ENCODE data around the gene BMPER. TPM values are rescaled to one million over a fixed set of nuclear protein-coding genes. Genes with fewer than 3 reads are reported as not detected.

The BMPER gene
- total RNA-seq, 1 donor from 2014 or later = 0.26 TPM

GRCh38 chr7:34084651-34085050 lies 179.3 kb downstream of the BMPER start:
- H3K4me3 ChIP-seq (ENCODE audit: low read depth, low read length) = no peak overlapping the region
- H3K36me3 ChIP-seq (ENCODE audit: control insufficient read depth, insufficient read depth, low read length) = no peaks in the 10 kb centered on the region
- TF ChIP-seq CTCF (IDR thresholded peaks at IDR 0.05; ENCODE audit: insufficient read depth, low read length, severe bottlenecking) = no peak
- DNase-seq (ENCODE audit: low read depth) = no peak
- H3K27me3 ChIP-seq (ENCODE audit: control insufficient read depth, insufficient read depth, low read length) = no peaks in the 10 kb centered on the region
- FAIRE-seq = no peak

DNA sequence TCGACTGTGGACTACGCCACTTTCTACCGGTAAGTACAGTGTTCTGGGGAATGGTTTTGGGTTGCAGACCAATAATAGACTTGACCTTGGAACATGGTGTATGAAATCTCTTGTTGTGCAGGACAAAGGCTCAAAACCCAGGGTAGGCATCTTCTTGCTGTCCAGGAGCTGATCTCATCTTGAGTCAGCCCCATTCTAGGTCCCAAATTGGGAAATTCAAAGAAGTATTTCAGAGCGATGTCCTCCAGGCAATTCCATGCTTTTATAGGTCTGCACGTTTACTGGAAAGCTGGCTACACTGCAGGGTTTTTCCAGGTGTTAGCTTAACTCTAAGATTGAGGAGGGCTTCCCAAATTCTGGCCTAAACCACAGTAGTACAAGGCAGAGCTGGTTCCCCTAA lies 180.7 kb downstream of the BMPER start:
- DNase-seq (ENCODE audit: low read depth) (no peak), FAIRE-seq (no peak)
- no peak for TF ChIP-seq CTCF (IDR thresholded peaks at IDR 0.05; ENCODE audit: insufficient read depth, low read length, severe bottlenecking)
- no peaks in the 10 kb centered on the region for H3K27me3 ChIP-seq (ENCODE audit: control insufficient read depth, insufficient read depth, low read length)
- no peaks in the 10 kb centered on the region for H3K36me3 ChIP-seq (ENCODE audit: control insufficient read depth, insufficient read depth, low read length)
- no peak overlapping the region for H3K4me3 ChIP-seq (ENCODE audit: low read depth, low read length)

DNA sequence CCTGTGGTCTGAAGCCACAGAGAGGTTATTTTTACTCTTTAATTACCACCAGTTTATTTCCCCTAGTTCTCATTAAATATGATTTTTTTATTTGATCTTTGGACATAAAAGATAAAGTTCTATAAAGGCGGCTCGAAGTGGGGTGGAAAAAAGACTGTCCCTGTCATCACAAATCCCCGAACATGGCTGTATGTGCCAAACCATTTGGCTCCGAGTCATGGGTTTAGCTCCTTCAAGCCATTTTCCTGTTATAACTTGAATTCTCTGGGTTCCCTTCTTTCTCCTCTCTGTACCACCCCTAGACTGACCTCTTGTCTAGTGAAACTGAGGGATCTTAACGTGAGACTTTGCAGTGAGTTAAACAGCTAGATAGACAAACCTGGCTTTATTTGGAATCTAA lies 181.6 kb downstream of the BMPER start:
- H3K36me3 ChIP-seq (ENCODE audit: control insufficient read depth, insufficient read depth, low read length) = no peaks in the 10 kb centered on the region
- no peak overlapping the region for H3K4me3 ChIP-seq (ENCODE audit: low read depth, low read length)
- no peak for TF ChIP-seq CTCF (IDR thresholded peaks at IDR 0.05; ENCODE audit: insufficient read depth, low read length, severe bottlenecking)
- no peak for FAIRE-seq
- no peaks in the 10 kb centered on the region for H3K27me3 ChIP-seq (ENCODE audit: control insufficient read depth, insufficient read depth, low read length)
- no peak for DNase-seq (ENCODE audit: low read depth)

- TF ChIP-seq CTCF (IDR thresholded peaks at IDR 0.05; ENCODE audit: insufficient read depth, low read length, severe bottlenecking) = peak; percentile 85
- peak; percentile 45 for DNase-seq (ENCODE audit: low read depth)
- FAIRE-seq = peak; percentile 82
Measured at GRCh38 chr7:34087892-34088891, 182.9 kb downstream of the BMPER start.

DNA sequence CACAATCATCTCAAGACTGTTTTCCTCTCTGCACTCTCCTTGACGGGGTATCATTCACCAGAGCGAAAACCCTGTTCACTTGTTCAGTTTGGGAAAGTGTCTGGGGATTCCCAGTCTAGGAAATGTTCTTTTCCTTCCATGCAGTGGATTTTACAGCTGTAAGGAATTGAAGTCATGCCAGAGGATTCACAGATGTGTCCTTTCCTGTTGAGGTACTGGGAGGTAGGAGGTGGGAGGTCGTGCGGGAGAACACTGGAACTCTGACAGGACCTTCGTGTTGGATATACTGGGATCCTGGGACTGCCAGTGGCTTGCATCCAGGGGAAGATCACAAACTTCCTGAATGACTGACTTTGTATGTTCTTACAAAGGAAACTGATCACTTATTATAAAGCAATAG lies 185.5 kb downstream of the BMPER start:
- DNase-seq (ENCODE audit: low read depth) = no peak
- no peak for TF ChIP-seq CTCF (IDR thresholded peaks at IDR 0.05; ENCODE audit: insufficient read depth, low read length, severe bottlenecking)
- no peaks in the 10 kb centered on the region for H3K36me3 ChIP-seq (ENCODE audit: control insufficient read depth, insufficient read depth, low read length)
- no peaks in the 10 kb centered on the region for H3K27me3 ChIP-seq (ENCODE audit: control insufficient read depth, insufficient read depth, low read length)
- no peak for FAIRE-seq
- H3K4me3 ChIP-seq (ENCODE audit: low read depth, low read length) = no peak overlapping the region

More at GRCh38 chr7:34087892-34088891, 182.9 kb downstream of the BMPER start:
- H3K27me3 ChIP-seq (ENCODE audit: control insufficient read depth, insufficient read depth, low read length) = no peaks in the 10 kb centered on the region
- no peak overlapping the region for H3K4me3 ChIP-seq (ENCODE audit: low read depth, low read length)
- H3K36me3 ChIP-seq (ENCODE audit: control insufficient read depth, insufficient read depth, low read length) = no peaks in the 10 kb centered on the region

Data from bronchial epithelial cell (primary cell).